GM19240 (cell line): ENCODE data around the gene CCDC38.
"Not testable (repeated sequence)": the region's sequence is repeated elsewhere in the genome, so short reads cannot be mapped to it uniquely, and the experiment has no call there.

Experiments
- DNase-seq: peaks from one replicate; pipeline ENCODE4 v3.0.0; 2011; ENCODE audit warnings: low spot score; ENCODE audit not compliant: insufficient read length

The CCDC38 gene

GRCh38 chr12:95884998-95885397 lies 57.4 kb downstream of the CCDC38 start:
- no peak for DNase-seq

- DNase-seq, result no peak
Observed at GRCh38 chr12:95882873-95883272, 59.5 kb downstream of the CCDC38 start.

GRCh38 chr12:95882080-95882479 lies 60.3 kb downstream of the CCDC38 start:
- DNase-seq, result no peak

GRCh38 chr12:95881331-95881955 lies 61.0 kb downstream of the CCDC38 start:
- DNase-seq, result no peak

GRCh38 chr12:95880895-95881294 lies 61.5 kb downstream of the CCDC38 start:
- no peak for DNase-seq

GRCh38 chr12:95877622-95878021 lies 64.8 kb downstream of the CCDC38 start:
- no peak for DNase-seq

GRCh38 chr12:95874452-95874851 lies 68.0 kb downstream of the CCDC38 start:
- no peak for DNase-seq

GRCh38 chr12:95870897-95871296 lies 71.5 kb downstream of the CCDC38 start:
- no peak for DNase-seq

- no peak for DNase-seq
Observed at GRCh38 chr12:95863337-95863736, 79.1 kb downstream of the CCDC38 start.

- no peak for DNase-seq
Observed at GRCh38 chr12:95862038-95862437, 80.4 kb downstream of the CCDC38 start.

GRCh38 chr12:95859947-95860850 lies 82.2 kb downstream of the CCDC38 start:
- no peak for DNase-seq

- DNase-seq, result no peak
Observed at GRCh38 chr12:95859344-95859816, 83.0 kb downstream of the CCDC38 start.

- DNase-seq, result peak; percentile 87
Observed at GRCh38 chr12:95858451-95859343, 83.7 kb downstream of the CCDC38 start, which contains the start of gene SNRPF. Gene SNRPF, plus strand, starts transcription at chr12:95858952. Its CDS starts 122 bp downstream, at chr12:95859074.

- no peak for DNase-seq
Observed at GRCh38 chr12:95857799-95858198, 84.6 kb downstream of the CCDC38 start.

GRCh38 chr12:95857156-95857555 lies 85.3 kb downstream of the CCDC38 start:
- no peak for DNase-seq

- no peak for DNase-seq
Observed at GRCh38 chr12:95852133-95852532, 90.3 kb downstream of the CCDC38 start.

- DNase-seq, result no peak
Observed at GRCh38 chr12:95851606-95852005, 90.8 kb downstream of the CCDC38 start.

- no peak for DNase-seq
Observed at GRCh38 chr12:95848575-95849388, 93.6 kb downstream of the CCDC38 start.

GRCh38 chr12:95842426-95842825 lies 100.0 kb downstream of the CCDC38 start:
- not testable (repeated sequence) for DNase-seq

- no peak for DNase-seq
Observed at GRCh38 chr12:95838125-95838524, 104.3 kb downstream of the CCDC38 start.
